Stimulated activated CD8-positive, alpha-beta memory T cell treated with anti-CD3 and anti-CD28 coated beads, Interleukin-4, amount 100 ng/mL, for 4 hours (primary cell): ENCODE data around the gene ZNF81.
"Not testable (repeated sequence)": the region's sequence is repeated elsewhere in the genome, so short reads cannot be mapped to it uniquely, and the experiment has no call there.

Experiments used
- DNase-seq, 2 donors: peaks; one replicate each; pipeline ENCODE4 v3.0.0-alpha.2; 2020; ENCODE audit warnings: low read depth in 2 of 2, low spot score in 1 of 2

ZNF81 gene

GRCh38 chrX:47843363-47843762 is 6.7 kb downstream of the ZNF81 start:
- no peak for DNase-seq

GRCh38 chrX:47844117-47844516 is 7.4 kb downstream of the ZNF81 start:
- DNase-seq = no peak

GRCh38 chrX:47846040-47846439 is 9.3 kb downstream of the ZNF81 start:
- no peak for DNase-seq

GRCh38 chrX:47849778-47850177 is 13.1 kb downstream of the ZNF81 start:
- no peak for DNase-seq

DNA sequence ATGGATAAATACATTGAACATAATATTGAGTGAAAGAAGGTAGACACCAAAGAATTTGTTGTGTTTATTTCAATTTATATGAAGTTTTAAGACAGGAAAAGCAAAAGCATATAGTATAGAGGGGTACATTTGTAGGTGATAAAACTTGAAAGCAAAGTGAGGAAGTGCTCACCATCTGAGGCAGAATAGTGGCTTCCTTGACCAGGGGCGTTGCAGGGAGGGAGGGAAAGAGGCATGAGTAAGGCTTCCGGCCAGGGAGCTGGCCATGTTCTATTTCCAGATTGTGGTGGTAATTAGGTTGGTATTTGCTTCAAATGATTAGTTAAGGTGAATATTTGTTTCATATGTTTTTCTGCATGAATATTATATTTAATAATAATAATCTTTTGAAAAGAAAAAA is 13.7 kb downstream of the ZNF81 start:
- DNase-seq = not testable (repeated sequence)

DNA sequence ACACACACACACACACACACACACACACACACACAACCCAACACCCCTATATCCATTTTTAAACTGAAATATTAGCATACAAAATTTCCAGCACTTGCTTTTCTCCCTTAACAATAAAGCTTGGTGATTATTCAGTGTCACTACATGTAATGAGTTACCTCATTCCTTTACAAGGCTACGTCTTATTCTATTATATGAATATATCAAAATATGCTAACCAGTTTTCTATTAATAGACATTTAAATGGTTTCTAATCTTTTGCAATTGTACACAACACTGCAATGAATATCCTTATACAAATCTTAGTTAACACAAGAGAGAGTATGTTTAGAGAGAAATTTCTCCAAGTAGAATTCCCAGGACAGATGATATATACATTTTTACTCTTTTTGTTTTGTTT is 14.2 kb downstream of the ZNF81 start:
- no peak for DNase-seq

DNA sequence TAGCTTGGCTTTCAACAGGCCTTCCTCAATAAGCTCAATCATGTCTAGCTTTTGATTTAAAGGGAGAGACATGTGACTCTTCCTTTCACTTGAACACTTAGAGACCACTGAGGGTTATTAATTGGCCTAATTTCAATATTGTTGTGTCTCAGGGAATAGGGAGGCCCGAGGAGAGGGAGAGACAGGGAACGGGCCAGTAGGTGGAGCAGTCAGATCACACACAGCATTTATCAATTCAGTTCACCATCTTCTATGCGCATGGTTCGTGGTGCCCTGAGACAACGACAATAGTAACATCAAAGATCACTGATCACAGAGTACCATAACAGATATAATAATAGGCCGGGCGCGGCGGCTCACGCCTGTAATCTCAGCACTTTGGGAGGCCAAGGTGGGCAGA is 17.8 kb downstream of the ZNF81 start:
- DNase-seq = no peak

- DNase-seq = no peak
These were observed 23.0 kb downstream of the ZNF81 start for GRCh38 chrX:47859686-47860085.

GRCh38 chrX:47862680-47863079 is 26.0 kb downstream of the ZNF81 start:
- no peak for DNase-seq

- no peak for DNase-seq
These were observed 26.5 kb downstream of the ZNF81 start for GRCh38 chrX:47863187-47863586.

- no peak for DNase-seq
These were observed 27.6 kb downstream of the ZNF81 start for GRCh38 chrX:47864300-47864699.

DNA sequence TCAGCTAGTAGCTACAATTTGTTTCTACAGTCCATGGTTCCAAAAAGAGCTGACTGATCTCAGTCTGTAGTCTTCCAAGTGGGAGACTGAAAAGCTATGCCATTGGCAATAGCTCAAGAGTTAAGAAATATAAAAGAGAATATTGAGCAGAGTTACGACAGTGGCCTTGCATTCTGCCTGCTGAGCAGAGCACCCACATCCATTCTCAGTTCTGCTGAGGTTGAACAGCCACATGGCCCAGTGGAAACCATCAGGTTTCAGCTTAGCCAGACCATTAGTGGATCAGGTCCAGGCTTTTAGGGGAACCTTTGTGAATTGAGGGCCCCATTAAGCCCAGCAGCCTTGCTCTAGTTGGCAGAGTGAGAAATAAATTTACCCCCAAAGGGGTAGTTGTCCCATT is 28.1 kb downstream of the ZNF81 start:
- DNase-seq = no peak

DNA sequence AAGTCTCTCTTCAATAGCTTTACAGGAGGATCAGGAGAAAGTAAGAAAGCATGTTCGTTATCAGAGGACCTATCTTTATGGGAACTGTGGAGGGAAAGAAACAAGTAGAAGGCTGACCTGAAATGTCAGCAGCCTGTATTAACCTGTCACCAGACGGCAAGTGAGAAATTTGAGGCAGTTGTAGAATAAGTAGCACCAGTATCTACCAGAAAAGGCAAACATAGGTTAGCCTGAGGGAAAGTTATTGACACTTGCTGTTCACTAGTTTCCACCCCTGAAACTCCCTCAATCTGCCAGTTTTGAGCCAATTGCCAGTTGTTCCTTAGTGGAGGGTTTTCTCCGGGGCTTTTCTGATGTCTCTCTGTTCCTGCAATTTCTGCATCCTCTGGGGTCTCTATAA is 36.4 kb downstream of the ZNF81 start:
- no peak for DNase-seq

GRCh38 chrX:47877327-47877726 is 40.6 kb downstream of the ZNF81 start:
- DNase-seq = no peak

GRCh38 chrX:47878198-47878597 is 41.5 kb downstream of the ZNF81 start:
- no peak for DNase-seq

GRCh38 chrX:47879463-47879862 is 42.8 kb downstream of the ZNF81 start:
- no peak for DNase-seq

DNA sequence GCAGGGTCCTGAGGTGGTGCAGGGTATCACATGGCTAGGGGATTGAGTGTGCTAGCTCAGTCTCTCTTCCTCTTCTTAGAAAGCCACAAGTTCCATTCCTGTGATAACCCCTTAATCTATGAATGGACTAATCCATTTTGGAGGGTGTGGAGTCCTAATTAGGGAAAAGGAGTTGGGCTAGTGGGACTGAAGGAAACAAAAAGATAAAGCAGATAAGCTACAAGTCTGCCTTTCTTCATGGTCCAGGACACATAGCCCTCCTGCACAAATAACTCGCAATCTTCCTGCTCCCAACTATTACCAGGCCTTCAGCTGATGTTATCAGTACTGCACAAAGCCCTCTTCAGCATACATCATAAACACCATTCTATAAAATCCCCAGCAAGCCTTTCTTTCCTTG is 44.2 kb downstream of the ZNF81 start:
- DNase-seq = no peak

DNA sequence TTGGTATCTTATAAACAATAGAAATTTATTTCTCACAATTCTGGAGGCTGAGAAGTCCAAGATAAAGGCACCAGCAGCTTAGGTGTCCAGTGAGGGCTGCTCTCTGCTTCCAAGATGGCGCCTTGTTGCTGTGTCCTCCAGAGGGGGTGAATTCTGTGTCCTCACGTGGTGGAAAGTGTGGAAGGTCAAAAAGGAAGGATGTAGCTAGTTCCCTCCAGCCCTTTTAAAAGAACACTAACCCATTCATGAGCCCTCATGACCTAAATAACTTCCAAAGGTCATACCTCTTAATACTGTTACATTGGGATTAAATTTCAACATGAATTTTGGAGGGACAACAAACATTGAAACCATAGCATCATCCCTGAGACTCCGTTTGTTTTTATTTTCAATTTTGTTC is 48.8 kb downstream of the ZNF81 start:
- DNase-seq = no peak

- no peak for DNase-seq
These were observed 61.3 kb downstream of the ZNF81 start for GRCh38 chrX:47898024-47898423.

DNA sequence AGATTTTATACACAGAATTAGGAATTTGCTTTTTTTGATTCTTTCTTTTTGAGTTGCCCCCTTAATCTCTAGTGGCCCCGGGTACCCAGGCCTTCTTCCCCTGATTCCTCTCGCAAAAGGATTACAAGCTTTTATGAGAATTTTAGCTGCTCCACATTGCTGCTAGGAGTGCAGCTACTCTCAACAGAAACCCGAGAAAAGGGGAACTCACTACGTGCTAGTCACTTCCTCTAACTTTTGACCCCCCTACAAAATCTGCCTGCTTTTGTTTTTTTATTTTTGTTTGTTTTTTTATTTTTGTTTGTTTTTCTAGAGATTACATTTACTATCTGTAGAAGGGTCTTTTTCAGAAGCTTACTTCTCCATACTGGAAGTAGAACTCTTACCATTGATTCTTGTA is 64.1 kb downstream of the ZNF81 start:
- DNase-seq = no peak

- DNase-seq = no peak
These were observed 65.5 kb downstream of the ZNF81 start for GRCh38 chrX:47902161-47902560.

- DNase-seq = no peak
These were observed 79.3 kb downstream of the ZNF81 start for GRCh38 chrX:47915886-47916493.

DNA sequence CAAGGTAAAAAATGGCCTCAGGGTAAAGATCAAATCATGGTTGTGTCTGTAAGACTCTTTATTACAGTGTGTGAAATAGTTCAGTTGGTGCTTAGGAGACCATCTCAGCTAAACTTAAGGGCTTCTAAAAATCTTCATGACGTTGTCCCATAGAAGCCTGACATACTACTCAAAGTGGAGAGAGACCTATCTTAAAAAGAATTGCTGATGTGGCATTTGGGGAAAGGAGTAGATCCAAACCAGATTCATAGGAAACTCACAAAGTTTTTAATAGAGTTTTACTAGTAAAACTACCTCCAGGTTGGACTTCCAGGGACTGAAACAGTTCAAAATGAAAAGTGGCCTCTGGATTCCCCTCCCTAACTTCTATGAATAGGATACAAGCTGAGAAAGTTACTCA is 81.6 kb downstream of the ZNF81 start:
- DNase-seq = no peak

DNA sequence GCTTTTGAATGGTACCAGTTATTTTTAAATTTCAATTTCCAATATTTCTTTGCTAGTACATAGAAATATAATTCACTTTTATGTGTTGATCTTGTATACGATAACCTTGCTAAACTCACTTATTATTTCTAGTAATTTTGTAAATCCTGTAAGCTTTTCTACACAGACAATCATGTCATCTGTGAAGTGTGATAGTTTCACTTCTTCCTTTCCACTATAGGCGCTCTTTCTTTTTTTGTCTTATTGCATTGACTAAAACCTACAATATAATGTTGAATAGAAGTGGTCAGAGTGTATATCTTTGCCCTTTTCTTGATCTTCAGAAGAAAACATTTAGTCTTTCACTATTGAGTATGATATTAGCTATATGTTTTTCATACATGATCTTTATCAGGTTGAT is 90.5 kb downstream of the ZNF81 start:
- no peak for DNase-seq
